ENCODE measurements around the gene FNBP1. TPM values are rescaled to one million over a fixed set of nuclear protein-coding genes. Genes with fewer than 3 reads are reported as not detected.

FNBP1 gene
- total RNA-seq, 1 experiment from 2014 or later = 36.5 TPM

GRCh38 chr9:129898185-129898584 lies 144.8 kb downstream of the FNBP1 start:
- Histone ChIP-seq H4K8ac (replicated peaks; ENCODE audit: insufficient read length, low read depth, low read length) (no peak overlapping the region), H3K18ac (ENCODE audit: insufficient read length, low read depth, low read length) (no peak overlapping the region), H3K4me1 (ENCODE audit: insufficient read depth, low read length) (no peaks in the 10 kb centered on the region), H3K23me2 (ENCODE audit: insufficient read length, low read depth, low read length, poor library complexity, severe bottlenecking) (no peaks in the 10 kb centered on the region), H2BK12ac (ENCODE audit: insufficient read length, low read depth, low read length) (no peak overlapping the region), H2AK5ac (ENCODE audit: insufficient read length, low read length) (no peak overlapping the region), H3K23ac (ENCODE audit: insufficient read length, low read depth, low read length) (no peak overlapping the region), H3K9me3 (ENCODE audit: control insufficient read depth, low read depth, low read length) (no peaks in the 10 kb centered on the region), H4K91ac (ENCODE audit: insufficient read length, low read depth, low read length) (no peak overlapping the region), H2AFZ (ENCODE audit: low read length) (no peak overlapping the region), H3K9ac (ENCODE audit: extremely low read depth, insufficient read length, low read length) (no peak overlapping the region), H3K14ac (ENCODE audit: insufficient read depth, low read length) (no peak overlapping the region), H3K56ac (ENCODE audit: insufficient read length, low read depth, low read length) (no peak overlapping the region), H2BK5ac (ENCODE audit: insufficient read length, low read length) (no peak overlapping the region), H4K20me1 (ENCODE audit: control insufficient read depth, insufficient read depth, insufficient read length) (no peaks in the 10 kb centered on the region), H2BK15ac (ENCODE audit: low read depth, low read length) (no peak overlapping the region), H3T11ph (ENCODE audit: low read length) (no peak overlapping the region), H3K27me3 (ENCODE audit: insufficient read depth, low read length) (no peaks in the 10 kb centered on the region), H4K5ac (ENCODE audit: insufficient read length, low read depth, low read length) (no peak overlapping the region), H3K79me2 (ENCODE audit: insufficient read depth, low read length) (no peaks in the 10 kb centered on the region), H3K4me2 (ENCODE audit: insufficient read depth, insufficient read length, low read length) (no peak overlapping the region), H3K79me1 (ENCODE audit: insufficient read depth, low read depth, low read length, poor library complexity, severe bottlenecking) (no peaks in the 10 kb centered on the region), H3K4ac (ENCODE audit: low read depth, low read length) (no peak overlapping the region), H2BK120ac (ENCODE audit: low read depth, low read length, poor library complexity, severe bottlenecking) (no peak overlapping the region), H2BK20ac (ENCODE audit: low read depth, low read length, poor library complexity, severe bottlenecking) (no peak overlapping the region), H3K27ac (ENCODE audit: insufficient read length, low read depth, low read length) (no peak overlapping the region)
- TF ChIP-seq, protein P1, sequence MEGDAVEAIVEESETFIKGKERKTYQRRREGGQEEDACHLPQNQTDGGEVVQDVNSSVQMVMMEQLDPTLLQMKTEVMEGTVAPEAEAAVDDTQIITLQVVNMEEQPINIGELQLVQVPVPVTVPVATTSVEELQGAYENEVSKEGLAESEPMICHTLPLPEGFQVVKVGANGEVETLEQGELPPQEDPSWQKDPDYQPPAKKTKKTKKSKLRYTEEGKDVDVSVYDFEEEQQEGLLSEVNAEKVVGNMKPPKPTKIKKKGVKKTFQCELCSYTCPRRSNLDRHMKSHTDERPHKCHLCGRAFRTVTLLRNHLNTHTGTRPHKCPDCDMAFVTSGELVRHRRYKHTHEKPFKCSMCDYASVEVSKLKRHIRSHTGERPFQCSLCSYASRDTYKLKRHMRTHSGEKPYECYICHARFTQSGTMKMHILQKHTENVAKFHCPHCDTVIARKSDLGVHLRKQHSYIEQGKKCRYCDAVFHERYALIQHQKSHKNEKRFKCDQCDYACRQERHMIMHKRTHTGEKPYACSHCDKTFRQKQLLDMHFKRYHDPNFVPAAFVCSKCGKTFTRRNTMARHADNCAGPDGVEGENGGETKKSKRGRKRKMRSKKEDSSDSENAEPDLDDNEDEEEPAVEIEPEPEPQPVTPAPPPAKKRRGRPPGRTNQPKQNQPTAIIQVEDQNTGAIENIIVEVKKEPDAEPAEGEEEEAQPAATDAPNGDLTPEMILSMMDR (conservative IDR thresholded peaks at IDR 0.05) = peak; percentile 34; the same call in 2 of the 3 replicates
- H3K9me3 Mint-ChIP-seq = no peaks in the 10 kb centered on the region; a peak in 1 of 5 replicates
- H3K4me3 Mint-ChIP-seq = no peak overlapping the region
- DNase-seq = no peak
- peaks cover 4% of the 10 kb centered on the region in 2 experiments; a peak in 2 of 4 replicates for H3K4me1 Mint-ChIP-seq
- no peaks in the 10 kb centered on the region for H3K27me3 Mint-ChIP-seq (ENCODE audit: low read depth)
- H3K27ac Mint-ChIP-seq = peak overlapping the region in 1 of 3 experiments; percentile 49; a peak in 1 of 7 replicates
- no CpG with 5 or more reads among the region's 8 CpGs for WGBS (ENCODE audit: extremely low coverage, insufficient read length, low lambda C conversion rate)
- peaks cover 21 to 63% (median 56%) of the 10 kb centered on the region in 3 experiments; a peak in 6 of 7 replicates for H3K36me3 Mint-ChIP-seq (ENCODE audit: insufficient read depth in 1 of 3, low read depth in 3 of 3)
